ENCODE results near the gene GRIP1.

The GRIP1 gene

GRCh38 chr12:66647034-66647691 is 31.7 kb downstream of the GRIP1 start:
- in situ Hi-C loops (cut with MboI; ENCODE audit: low sequenced_read_pairs), result no loop called here

- in situ Hi-C loops (cut with MboI; ENCODE audit: low sequenced_read_pairs), result no loop called here
These were observed 34.7 kb downstream of the GRIP1 start for GRCh38 chr12:66644151-66644550.

GRCh38 chr12:66640691-66641460 is 38.0 kb downstream of the GRIP1 start:
- in situ Hi-C loops (cut with MboI; ENCODE audit: low sequenced_read_pairs), result no loop called here

GRCh38 chr12:66638666-66639065 is 40.2 kb downstream of the GRIP1 start:
- in situ Hi-C loops (cut with MboI; ENCODE audit: low sequenced_read_pairs), result no loop called here

GRCh38 chr12:66637699-66638301 is 41.1 kb downstream of the GRIP1 start:
- in situ Hi-C loops (cut with MboI; ENCODE audit: low sequenced_read_pairs), result no loop called here

GRCh38 chr12:66636771-66637170 is 42.1 kb downstream of the GRIP1 start:
- in situ Hi-C loops (cut with MboI; ENCODE audit: low sequenced_read_pairs), result no loop called here

GRCh38 chr12:66633676-66634075 is 45.2 kb downstream of the GRIP1 start:
- in situ Hi-C loops (cut with MboI; ENCODE audit: low sequenced_read_pairs), result no loop called here

GRCh38 chr12:66629138-66629870 is 49.6 kb downstream of the GRIP1 start:
- in situ Hi-C loops (cut with MboI; ENCODE audit: low sequenced_read_pairs), result no loop called here

- in situ Hi-C loops (cut with MboI; ENCODE audit: low sequenced_read_pairs), result no loop called here
These were observed 50.9 kb downstream of the GRIP1 start for GRCh38 chr12:66627988-66628317.

GRCh38 chr12:66627270-66627987 is 51.4 kb downstream of the GRIP1 start:
- in situ Hi-C loops (cut with MboI; ENCODE audit: low sequenced_read_pairs), result no loop called here

GRCh38 chr12:66624806-66625205 is 54.1 kb downstream of the GRIP1 start:
- in situ Hi-C loops (cut with MboI; ENCODE audit: low sequenced_read_pairs), result no loop called here

GRCh38 chr12:66623455-66623854 is 55.4 kb downstream of the GRIP1 start:
- in situ Hi-C loops (cut with MboI; ENCODE audit: low sequenced_read_pairs), result no loop called here

- in situ Hi-C loops (cut with MboI; ENCODE audit: low sequenced_read_pairs), result no loop called here
These were observed 58.2 kb downstream of the GRIP1 start for GRCh38 chr12:66620688-66621087.

- in situ Hi-C loops (cut with MboI; ENCODE audit: low sequenced_read_pairs), result no loop called here
These were observed 58.9 kb downstream of the GRIP1 start for GRCh38 chr12:66620026-66620425.

- in situ Hi-C loops (cut with MboI; ENCODE audit: low sequenced_read_pairs), result no loop called here
These were observed 60.9 kb downstream of the GRIP1 start for GRCh38 chr12:66617991-66618390.

GRCh38 chr12:66612090-66612775 is 66.6 kb downstream of the GRIP1 start:
- in situ Hi-C loops (cut with MboI; ENCODE audit: low sequenced_read_pairs), result no loop called here

GRCh38 chr12:66607147-66607546 is 71.7 kb downstream of the GRIP1 start:
- in situ Hi-C loops (cut with MboI; ENCODE audit: low sequenced_read_pairs), result no loop called here

- in situ Hi-C loops (cut with MboI; ENCODE audit: low sequenced_read_pairs), result no loop called here
These were observed 73.6 kb downstream of the GRIP1 start for GRCh38 chr12:66605293-66605692.

- in situ Hi-C loops (cut with MboI; ENCODE audit: low sequenced_read_pairs), result no loop called here
These were observed 74.8 kb downstream of the GRIP1 start for GRCh38 chr12:66603981-66604479.

GRCh38 chr12:66603461-66603860 is 75.4 kb downstream of the GRIP1 start:
- in situ Hi-C loops (cut with MboI; ENCODE audit: low sequenced_read_pairs), result no loop called here

Data from HL-60/S4 (cell line).